Stomach (tissue), 19 donors: Measurements from ENCODE around the gene PLEKHF1. TPM values are rescaled to one million over a fixed set of nuclear protein-coding genes. Genes with fewer than 3 reads are reported as not detected.

Source experiments
- DNase-seq, 2 donors: peaks; one replicate each; pipeline versions ENCODE4 v3.0.0 to v3.0.0-alpha.2; 2013 to 2019
- H3K27ac ChIP-seq, 5 donors: fragments of 200-600 bp in 4 of 5; sonication (generic) in 4 of 5; one replicate each; pipeline ENCODE4 v1.5.1; 2013 to 2019; ENCODE audit warnings: mild to moderate bottlenecking in 1 of 5, moderate library complexity in 1 of 5
- H3K27me3 ChIP-seq, 3 donors: fragments of 200-600 bp; sonication (generic); one replicate each; pipeline ENCODE4 v1.5.1; 2017 to 2019; ENCODE audit warnings: mixed run types in 1 of 3
- H3K36me3 ChIP-seq, 4 donors: fragments of 200-600 bp; sonication (generic); 1 replicate in 3 of 4; 2 replicates in 1 of 4; pipeline ENCODE4 v1.5.1; 2016 to 2019
- H3K4me1 ChIP-seq, 4 donors: fragments of 200-600 bp; sonication (generic); one replicate each; pipeline ENCODE4 v1.5.1; 2016 to 2019
- H3K4me3 ChIP-seq, 4 donors: fragments of 200-600 bp; sonication (generic) in 3 of 4; one replicate each; pipeline ENCODE4 v1.5.1; 2016 to 2019; ENCODE audit warnings: mild to moderate bottlenecking in 1 of 4
- H3K9me3 ChIP-seq, 4 donors: fragments of 200-600 bp; sonication (generic); one replicate each; pipeline ENCODE4 v1.5.1; 2016 to 2019
- CTCF ChIP-seq, 7 experiments: fragments of 450-650 bp in 4 of 7; fragments of 200-600 bp in 3 of 7; sonication (generic) in 3 of 7; IDR thresholded peaks; one replicate each; pipeline ENCODE4 v1.5.1; 2016 to 2019; ENCODE audit warnings: antibody characterized with exemption in 7 of 7, control low read depth in 2 of 7, mild to moderate bottlenecking in 1 of 7
- EP300 ChIP-seq: sonication (generic); formaldehyde crosslinking; IDR thresholded peaks from one replicate; pipeline ENCODE4 v1.6.1; 2017; ENCODE audit warnings: antibody characterized with exemption
- POLR2A ChIP-seq, 4 donors: fragments of 450-650 bp; IDR thresholded peaks; one replicate each; pipeline ENCODE4 v1.6.1; 2016; ENCODE audit warnings: antibody characterized with exemption in 4 of 4, control low read depth in 2 of 4, mild to moderate bottlenecking in 1 of 4, moderate library complexity in 1 of 4
- POLR2AphosphoS5 ChIP-seq, 3 donors: sonication (generic); formaldehyde crosslinking; IDR thresholded peaks; one replicate each; pipeline ENCODE4 v1.6.1; 2016; ENCODE audit warnings: antibody characterized with exemption in 3 of 3
- WGBS, 5 donors: extraction: QIAGEN DNeasy Blood & Tissue Kit in 3 of 5; methylation state at CpG; one replicate each; pipeline versions ENCODE4 v1.1.5 to v1.1.7; 2013 to 2018; 5-methylcytosine and 5-hydroxymethylcytosine counted together
- intact Hi-C: fragments of 100-400 bp; cut with DNase I; formaldehyde crosslinking; loops from one replicate; pipeline ENCODE4 v1.15.1; 2023; ENCODE audit warnings: low total_unique reads
- long read RNA-seq, 10 donors: transcript quantifications; one replicate each; lab custom pipeline, GENCODE V29; 2026
- polyA plus RNA-seq, 3 donors: library from polyadenylated mRNA; stranded (reverse); fragments of 200-250 nt; gene quantifications; one replicate each; pipeline ENCODE4 v1.2.3, GENCODE V29; 2013
- total RNA-seq, 5 donors: library from RNA; depleted of rRNA; stranded (reverse); fragments of >200 nt; gene quantifications; one replicate each; pipeline versions ENCODE4 v1.1.0 to v1.2.3, GENCODE V29; 2014 to 2016
- donor health status: healthy with polysubstance abuse.
- donor health status: Bipolar disorder and iron deficiency.
- donor health status: healthy.

Gene PLEKHF1
- total RNA-seq, result 10 to 100 TPM in 1 of 5 donors, 1 to 10 TPM in 4; 1.8 to 13.6 (median 6.1) TPM
- polyA plus RNA-seq, result 1 to 10 TPM; 5.2 to 8.4 (median 6.7) TPM
- long read RNA-seq, donor 1, partial matches to known transcripts, result 0 of 1 reads
- long read RNA-seq, donor 1, other reads (novel, unspliced or antisense), result 0 of 1 reads
- long read RNA-seq, donor 2, result 0 reads
- long read RNA-seq, donor 3, partial matches to known transcripts, result 0 of 2 reads
- long read RNA-seq, donor 3, other reads (novel, unspliced or antisense), result 0 of 2 reads
- long read RNA-seq, donor 4, result 0 reads
- long read RNA-seq, donor 5, partial matches to known transcripts, result 0 of 4 reads
- long read RNA-seq, donor 5, other reads (novel, unspliced or antisense), result 0 of 4 reads
- long read RNA-seq, donor 6, partial matches to known transcripts, result 0 of 4 reads
- long read RNA-seq, donor 6, other reads (novel, unspliced or antisense), result 0 of 4 reads
- long read RNA-seq, donor 7, partial matches to known transcripts, result 0 of 2 reads
- long read RNA-seq, donor 7, other reads (novel, unspliced or antisense), result 0 of 2 reads
- long read RNA-seq, donor 8, result 0 reads
- long read RNA-seq, donor 9, result 0 reads
- long read RNA-seq, donor 10, result 0 reads

GRCh38 chr19:29665215-29665825 lies at the start of gene PLEKHF1:
TSS of gene PLEKHF1 (plus strand) at chr19:29665461. CDS start at chr19:29673840, 8,379 bp downstream.
- intact Hi-C loops, result no loop called here
- no peaks in the 10 kb centered on the region for H3K27me3 ChIP-seq
- H3K36me3 ChIP-seq, result peaks cover 0 to 7% (median 0%) of the 10 kb centered on the region in 4 donors
- TF ChIP-seq POLR2A (IDR thresholded peaks at IDR 0.05) (no peak), POLR2AphosphoS5 (IDR thresholded peaks at IDR 0.05) (peak in 2 of 3 donors; percentile 23 to 36)
- DNase-seq, result peak; percentile 94 to 96
- peak within 1 kb of the TSS; percentile 56 to 91 (median 86) for H3K27ac ChIP-seq
- no peaks in the 10 kb centered on the region for H3K9me3 ChIP-seq
- H3K4me3 ChIP-seq, result peak within 1 kb of the TSS; percentile 64 to 92 (median 80)
- H3K4me1 ChIP-seq, result peaks cover 65 to 87% (median 78%) of the 10 kb centered on the region in 4 donors
- WGBS, 5 donors, result 0 to 1% (median 0%) methylated on average over 24 to 75 of the region's 75 CpGs

- H3K27me3 ChIP-seq, result peaks cover 0 to 4% (median 0%) of the 10 kb centered on the region in 3 donors
- 91 to 97% (median 95%) methylated on average over 10 of the region's 10 CpGs for WGBS, 5 donors
- H3K27ac ChIP-seq, result no peak overlapping the region
- no peaks in the 10 kb centered on the region for H3K9me3 ChIP-seq
- peaks cover 44 to 60% (median 58%) of the 10 kb centered on the region in 4 donors for H3K36me3 ChIP-seq
- peaks cover 0 to 5% (median 2%) of the 10 kb centered on the region in 4 donors for H3K4me1 ChIP-seq
- intact Hi-C loops, result no loop called here
- no peak for TF ChIP-seq POLR2A (IDR thresholded peaks at IDR 0.05)
- no peak for TF ChIP-seq EP300
- no peak for TF ChIP-seq CTCF (IDR thresholded peaks at IDR 0.05)
- no peak for TF ChIP-seq POLR2AphosphoS5 (IDR thresholded peaks at IDR 0.05)
- H3K4me3 ChIP-seq, result no peak overlapping the region
- DNase-seq, result no peak
Observed at GRCh38 chr19:29615891-29616425, 49.3 kb upstream of the PLEKHF1 start.

- H3K4me1 ChIP-seq, result peaks cover 0 to 4% (median 0%) of the 10 kb centered on the region in 4 donors
- DNase-seq, result no peak
- no peak overlapping the region for H3K4me3 ChIP-seq
- WGBS, 5 donors, result 88 to 96% (median 91%) methylated on average over 8 to 16 of the region's 16 CpGs
- intact Hi-C loops, result no loop called here
- peaks cover 0 to 9% (median 0%) of the 10 kb centered on the region in 3 donors for H3K27me3 ChIP-seq
- peaks cover 40 to 54% (median 53%) of the 10 kb centered on the region in 4 donors for H3K36me3 ChIP-seq
- TF ChIP-seq CTCF (IDR thresholded peaks at IDR 0.05) (no peak), POLR2AphosphoS5 (IDR thresholded peaks at IDR 0.05) (no peak), EP300 (no peak), POLR2A (IDR thresholded peaks at IDR 0.05) (no peak)
- no peak overlapping the region for H3K27ac ChIP-seq
- no peaks in the 10 kb centered on the region for H3K9me3 ChIP-seq
Observed at GRCh38 chr19:29616541-29616940, 48.7 kb upstream of the PLEKHF1 start.

- 73 to 85% (median 81%) methylated on average over 14 to 16 of the region's 16 CpGs for WGBS, 5 donors
- intact Hi-C loops, result no loop called here
- no peak overlapping the region for H3K27ac ChIP-seq
Observed at GRCh38 chr19:29617366-29618266, 47.6 kb upstream of the PLEKHF1 start.

More at GRCh38 chr19:29617366-29618266, 47.6 kb upstream of the PLEKHF1 start:
- Histone ChIP-seq H3K36me3 (peaks cover 29 to 43% (median 42%) of the 10 kb centered on the region in 4 donors), H3K9me3 (no peaks in the 10 kb centered on the region), H3K4me3 (no peak overlapping the region), H3K4me1 (peaks cover 0 to 4% (median 0%) of the 10 kb centered on the region in 4 donors), H3K27me3 (peaks cover 0 to 18% (median 0%) of the 10 kb centered on the region in 3 donors)
- no peak for DNase-seq
- no peak for TF ChIP-seq POLR2AphosphoS5 (IDR thresholded peaks at IDR 0.05)
- no peak for TF ChIP-seq POLR2A (IDR thresholded peaks at IDR 0.05)
- TF ChIP-seq EP300, result no peak
- TF ChIP-seq CTCF (IDR thresholded peaks at IDR 0.05), result no peak
